KOPT-K1 (cell line): Measurements from ENCODE around the gene RNU6-8.

ENCODE experiments used
- H3K27ac ChIP-seq: fragments of 200-600 bp; sonication (generic); 2 replicates; pipeline ENCODE4 v1.5.1; 2016; ENCODE audit warnings: antibody characterized with exemption, mild to moderate bottlenecking, low read depth, low read length; ENCODE audit not compliant: poor library complexity, severe bottlenecking
- H3K36me3 ChIP-seq: fragments of 200-600 bp; sonication (generic); 2 replicates; pipeline ENCODE4 v1.5.1; 2017; ENCODE audit warnings: antibody characterized with exemption, mild to moderate bottlenecking, low read length, moderate library complexity; ENCODE audit not compliant: insufficient read depth
- H3K9me3 ChIP-seq: fragments of 200-600 bp; sonication (generic); 2 replicates; pipeline ENCODE4 v1.5.1; 2017; ENCODE audit warnings: antibody characterized with exemption, low read length, mild to moderate bottlenecking; ENCODE audit not compliant: insufficient read depth, poor library complexity, severe bottlenecking

Gene RNU6-8

GRCh38 chr14:32217301-32217700, 14.2 kb upstream of the RNU6-8 start:
- no peaks in the 10 kb centered on the region for H3K36me3 ChIP-seq
- no peak overlapping the region for H3K27ac ChIP-seq
- H3K9me3 ChIP-seq, result no peaks in the 10 kb centered on the region

- Histone ChIP-seq H3K27ac (no peak overlapping the region), H3K36me3 (no peaks in the 10 kb centered on the region), H3K9me3 (no peaks in the 10 kb centered on the region)
These were observed 9.8 kb upstream of the RNU6-8 start for GRCh38 chr14:32212833-32213232.

- H3K36me3 ChIP-seq, result no peaks in the 10 kb centered on the region
- H3K27ac ChIP-seq, result no peak overlapping the region
- H3K9me3 ChIP-seq, result no peaks in the 10 kb centered on the region
These were observed 8.0 kb upstream of the RNU6-8 start for GRCh38 chr14:32211068-32211404.

GRCh38 chr14:32209471-32209870, 6.4 kb upstream of the RNU6-8 start:
- no peaks in the 10 kb centered on the region for H3K9me3 ChIP-seq
- H3K27ac ChIP-seq, result no peak overlapping the region
- no peaks in the 10 kb centered on the region for H3K36me3 ChIP-seq

GRCh38 chr14:32208490-32208889, 5.4 kb upstream of the RNU6-8 start:
- no peaks in the 10 kb centered on the region for H3K36me3 ChIP-seq
- H3K27ac ChIP-seq, result no peak overlapping the region
- no peaks in the 10 kb centered on the region for H3K9me3 ChIP-seq

- no peaks in the 10 kb centered on the region for H3K9me3 ChIP-seq
- H3K36me3 ChIP-seq, result no peaks in the 10 kb centered on the region
- no peak overlapping the region for H3K27ac ChIP-seq
These were observed 3.5 kb upstream of the RNU6-8 start for GRCh38 chr14:32206552-32206951.

- Histone ChIP-seq H3K36me3 (no peaks in the 10 kb centered on the region), H3K27ac (no peak overlapping the region), H3K9me3 (no peaks in the 10 kb centered on the region)
These were observed 2.9 kb upstream of the RNU6-8 start for GRCh38 chr14:32205984-32206383.

GRCh38 chr14:32205554-32205953, 2.5 kb upstream of the RNU6-8 start:
- Histone ChIP-seq H3K9me3 (no peaks in the 10 kb centered on the region), H3K27ac (no peak overlapping the region), H3K36me3 (no peaks in the 10 kb centered on the region)

- no peaks in the 10 kb centered on the region for H3K9me3 ChIP-seq
- no peaks in the 10 kb centered on the region for H3K36me3 ChIP-seq
- peak overlapping the region; percentile 83 for H3K27ac ChIP-seq
These were observed 874 bp upstream of the RNU6-8 start for GRCh38 chr14:32203928-32204357.

GRCh38 chr14:32202491-32202997, 525 bp downstream of the RNU6-8 start:
- Histone ChIP-seq H3K36me3 (no peaks in the 10 kb centered on the region), H3K27ac (peak overlapping the region; percentile 83), H3K9me3 (no peaks in the 10 kb centered on the region)

- H3K9me3 ChIP-seq, result no peaks in the 10 kb centered on the region
- no peaks in the 10 kb centered on the region for H3K36me3 ChIP-seq
- H3K27ac ChIP-seq, result peak within 1 kb of the TSS; percentile 83
These were observed 1.1 kb downstream of the RNU6-8 start, which contains the start of gene RNU6-7 for GRCh38 chr14:32201816-32202490. RNU6-7 (plus strand) TSS chr14:32202045.

- Histone ChIP-seq H3K27ac (peak overlapping the region; percentile 83), H3K9me3 (no peaks in the 10 kb centered on the region), H3K36me3 (no peaks in the 10 kb centered on the region)
These were observed 1.8 kb downstream of the RNU6-8 start for GRCh38 chr14:32201193-32201815.

GRCh38 chr14:32200368-32201192, 2.5 kb downstream of the RNU6-8 start:
- no peaks in the 10 kb centered on the region for H3K36me3 ChIP-seq
- H3K27ac ChIP-seq, result peak overlapping the region; percentile 83

GRCh38 chr14:32197919-32198318, 5.2 kb downstream of the RNU6-8 start:
- H3K36me3 ChIP-seq, result no peaks in the 10 kb centered on the region
- no peak overlapping the region for H3K27ac ChIP-seq
- no peaks in the 10 kb centered on the region for H3K9me3 ChIP-seq

More at GRCh38 chr14:32200368-32201192, 2.5 kb downstream of the RNU6-8 start:
- no peaks in the 10 kb centered on the region for H3K9me3 ChIP-seq

GRCh38 chr14:32195636-32196035, 7.4 kb downstream of the RNU6-8 start:
- H3K36me3 ChIP-seq, result no peaks in the 10 kb centered on the region
- H3K27ac ChIP-seq, result no peak overlapping the region
- no peaks in the 10 kb centered on the region for H3K9me3 ChIP-seq
